H1 (cell line): Measurements from ENCODE around the gene CDK3. TPM values are rescaled to one million over a fixed set of nuclear protein-coding genes. Genes with fewer than 3 reads are reported as not detected.

ENCODE experiments used
- CTCF ChIA-PET: fragments of 300-600 bp; sonication (Branson Sonifier 250); formaldehyde crosslinking; loops from one replicate; lab custom pipeline; 2021; ENCODE audit not compliant: partially characterized antibody; lab: Charles Lee
- POLR2A ChIA-PET: fragments of 300-600 bp; sonication (Branson Sonifier 250); formaldehyde crosslinking; loops from one replicate; lab custom pipeline; 2021; ENCODE audit warnings: inconsistent platforms; ENCODE audit not compliant: partially characterized antibody; lab: Charles Lee
- DNase-seq, 2 experiments: peaks; one replicate each; pipeline versions ENCODE4 v3.0.0 to v3.0.0-alpha.2; 2010 to 2022; ENCODE audit warnings: low spot score in 2 of 2, low read depth in 1 of 2, mixed read lengths in 1 of 2
- FAIRE-seq: peaks from 2 replicates; lab custom pipeline; 2011; peaks lifted over from hg19 to GRCh38; lab: Jason Lieb, UNC
- H2AFZ ChIP-seq: 2 replicates; pipeline ENCODE4 v1.8.1; 2012; ENCODE audit warnings: low read length, inconsistent platforms
- H2AK5ac ChIP-seq: 2 replicates; pipeline ENCODE4 v1.6.1; 2013; ENCODE audit warnings: low read depth, low read length
- H2BK120ac ChIP-seq: replicated peaks from 2 replicates; pipeline ENCODE3; 2013; ENCODE audit warnings: low read depth, low read length, inconsistent platforms
- H2BK12ac ChIP-seq: 2 replicates; pipeline ENCODE4 v1.6.1; 2013; ENCODE audit warnings: low read depth, low read length
- H2BK15ac ChIP-seq: 2 replicates; pipeline ENCODE4 v1.6.1; 2013; ENCODE audit warnings: low read length
- H2BK20ac ChIP-seq: 2 replicates; pipeline ENCODE4 v1.6.1; 2013; ENCODE audit warnings: low read length
- H2BK5ac ChIP-seq: 2 replicates; pipeline ENCODE4 v1.6.1; 2013; ENCODE audit warnings: low read depth, low read length
- H3K14ac ChIP-seq: 2 replicates; pipeline ENCODE4 v1.6.1; 2013; ENCODE audit warnings: inconsistent platforms; ENCODE audit not compliant: insufficient read length
- H3K18ac ChIP-seq: 2 replicates; pipeline ENCODE4 v1.6.1; 2013; ENCODE audit warnings: low read length; ENCODE audit errors: extremely low read depth
- H3K23ac ChIP-seq: 2 replicates; pipeline ENCODE4 v1.6.1; 2013; ENCODE audit warnings: inconsistent platforms; ENCODE audit not compliant: insufficient read length
- H3K23me2 ChIP-seq: 2 replicates; pipeline ENCODE4 v1.6.1; 2013; ENCODE audit warnings: low read depth, low read length
- H3K27ac ChIP-seq: 2 replicates; pipeline ENCODE4 v1.6.1; 2011; ENCODE audit warnings: low read depth, low read length, inconsistent platforms
- H3K27me3 ChIP-seq, 4 experiments: replicated peaks in 1 of 4; 1 replicate in 1 of 4; 2 replicates in 3 of 4; pipeline versions ENCODE4 v1.6.1 to v1.8.1; 2011 to 2013; ENCODE audit warnings: low read length in 3 of 4, mild to moderate bottlenecking in 3 of 4, inconsistent platforms in 2 of 4, mixed read lengths in 2 of 4, moderate library complexity in 1 of 4; ENCODE audit not compliant: control insufficient read depth in 3 of 4, insufficient read depth in 3 of 4; ENCODE audit errors: extremely low read depth in 1 of 4
- H3K36me3 ChIP-seq, 4 experiments: 2 replicates each; pipeline versions ENCODE4 v1.6.1 to v1.8.1; 2011 to 2013; ENCODE audit warnings: mild to moderate bottlenecking in 4 of 4, low read length in 3 of 4, moderate library complexity in 2 of 4, control low read depth in 1 of 4, inconsistent platforms in 1 of 4; ENCODE audit not compliant: insufficient read depth in 4 of 4, control insufficient read depth in 2 of 4
- H3K4ac ChIP-seq: replicated peaks from 2 replicates; pipeline ENCODE3; 2013; ENCODE audit warnings: low read length, low read depth, mixed read lengths, inconsistent platforms; ENCODE audit not compliant: insufficient read length
- H3K4me1 ChIP-seq, 4 experiments: replicated peaks in 1 of 4; 1 replicate in 1 of 4; 2 replicates in 3 of 4; pipeline versions ENCODE4 v1.6.1 to v1.8.1; 2011 to 2013; ENCODE audit warnings: low read length in 3 of 4, inconsistent platforms in 2 of 4, mixed read lengths in 1 of 4; ENCODE audit not compliant: insufficient read depth in 4 of 4, control insufficient read depth in 3 of 4
- H3K4me2 ChIP-seq, 2 experiments: 2 replicates each; pipeline versions ENCODE4 v1.6.1 to v1.8.1; 2011 to 2013; ENCODE audit warnings: low read depth in 2 of 2, low read length in 2 of 2, control low read depth in 1 of 2, inconsistent platforms in 1 of 2, mild to moderate bottlenecking in 1 of 2; ENCODE audit not compliant: insufficient read depth in 1 of 2
- H3K4me3 ChIP-seq, 4 experiments: fragments of 200-600, 300-600 bp in 1 of 4; sonication (generic), shearing (Covaris generic), sonication (Bioruptor Twin) in 1 of 4; 2 replicates each; pipeline versions ENCODE4 v1.5.1 to v1.8.1; 2011 to 2016; ENCODE audit warnings: low read length in 4 of 4, low read depth in 3 of 4, control low read depth in 2 of 4, inconsistent platforms in 2 of 4, mild to moderate bottlenecking in 2 of 4, mixed read lengths in 1 of 4, moderate library complexity in 1 of 4; ENCODE audit not compliant: insufficient read depth in 2 of 4; ENCODE audit errors: extremely low read depth in 1 of 4
- H3K56ac ChIP-seq: replicated peaks from 2 replicates; pipeline ENCODE3; 2013; ENCODE audit warnings: low read depth, mild to moderate bottlenecking, mixed read lengths, low read length, inconsistent platforms; ENCODE audit not compliant: insufficient read length
- H3K79me1 ChIP-seq: 2 replicates; pipeline ENCODE4 v1.6.1; 2013; ENCODE audit warnings: low read depth, low read length, control low read depth
- H3K79me2 ChIP-seq, 2 experiments: 2 replicates each; pipeline versions ENCODE4 v1.6.1 to v1.8.1; 2012 to 2013; ENCODE audit warnings: low read length in 2 of 2, mild to moderate bottlenecking in 2 of 2, inconsistent platforms in 1 of 2; ENCODE audit not compliant: insufficient read depth in 2 of 2, control insufficient read depth in 1 of 2
- H3K9ac ChIP-seq, 4 experiments: replicated peaks in 1 of 4; 1 replicate in 1 of 4; 2 replicates in 3 of 4; pipeline versions ENCODE4 v1.6.1 to v1.8.1; 2011 to 2013; ENCODE audit warnings: low read depth in 3 of 4, low read length in 3 of 4, control low read depth in 2 of 4, mild to moderate bottlenecking in 2 of 4, moderate library complexity in 2 of 4, inconsistent platforms in 1 of 4; ENCODE audit errors: extremely low read depth in 1 of 4
- H3K9me3 ChIP-seq, 2 experiments: 2 replicates each; pipeline versions ENCODE4 v1.6.1 to v1.8.1; 2012 to 2013; ENCODE audit warnings: mild to moderate bottlenecking in 2 of 2, moderate library complexity in 2 of 2, control low read depth in 1 of 2, inconsistent platforms in 1 of 2, low read depth in 1 of 2, low read length in 1 of 2, mixed read lengths in 1 of 2; ENCODE audit not compliant: insufficient read depth in 2 of 2
- H4K20me1 ChIP-seq, 2 experiments: replicated peaks in 1 of 2; 2 replicates each; pipeline versions ENCODE3 to v1.8.1; 2011 to 2013; ENCODE audit warnings: inconsistent platforms in 2 of 2, low read length in 2 of 2, mild to moderate bottlenecking in 1 of 2; ENCODE audit not compliant: insufficient read depth in 2 of 2, control insufficient read depth in 1 of 2
- H4K5ac ChIP-seq: 2 replicates; pipeline ENCODE4 v1.6.1; 2013; ENCODE audit warnings: low read length, low read depth, mixed read lengths, inconsistent platforms; ENCODE audit not compliant: insufficient read length
- H4K8ac ChIP-seq: 2 replicates; pipeline ENCODE4 v1.8.0; 2013; ENCODE audit warnings: mild to moderate bottlenecking, moderate library complexity, low read length, inconsistent platforms; ENCODE audit not compliant: insufficient read depth; ENCODE audit errors: extremely low read depth
- H4K91ac ChIP-seq: replicated peaks from 2 replicates; pipeline ENCODE3; 2013; ENCODE audit warnings: low read length, mixed read lengths, inconsistent platforms; ENCODE audit not compliant: insufficient read length
- RFX5 ChIP-seq: IDR thresholded peaks from 2 replicates; pipeline ENCODE4 v1.6.1; 2011; ENCODE audit warnings: low read depth, low read length, improper control_type of control experiment, borderline replicate concordance
- WGBS, 2 experiments: shearing (Covaris generic) in 1 of 2; methylation state at CpG; one replicate each; pipeline versions ENCODE4 v1.1.6 to v1.1.7; 2013 to 2015; ENCODE audit warnings: low lambda C conversion rate in 2 of 2, mixed read lengths in 2 of 2, inconsistent platforms in 1 of 2, low coverage in 1 of 2, missing lambda C conversion rate in 1 of 2; ENCODE audit not compliant: insufficient replicate concordance in 2 of 2, insufficient coverage in 1 of 2, insufficient read length in 1 of 2; ENCODE audit errors: extremely low coverage in 1 of 2, missing lambda C conversion rate in 1 of 2; 5-methylcytosine and 5-hydroxymethylcytosine counted together
- polyA plus RNA-seq, 7 experiments: library from polyadenylated mRNA; depleted of rRNA in 3 of 7; stranded (reverse) in 5 of 7; unstranded in 2 of 7; fragments of >200 nt in 5 of 7; fragments of 200-250 nt in 2 of 7; gene quantifications; 1 replicate in 5 of 7; 2 replicates in 1 of 7; 4 replicates in 1 of 7; pipeline versions ENCODE4 v1.2.1 to v1.2.3, GENCODE V29; 2011 to 2013; ENCODE audit warnings: missing spikeins in 2 of 7, mixed read lengths in 2 of 7
- total RNA-seq: library from RNA; stranded (reverse); fragmentation: NEBNext Ultra II Directional; extraction: Animal tissue kit (Norgen Biotek cat#: 25700); gene quantifications from 2 replicates; pipeline ENCODE4 v1.2.1, GENCODE V29; 2021

CDK3 gene
- total and polyA plus RNA-seq, 2 of the 8 experiments (the other 6 are each of a cell fraction or from before 2014, with no cell fraction given), result 10.0 to 14.6 TPM

GRCh38 chr17:76018340-76018680 is 17.7 kb downstream of the CDK3 start:
- no peak overlapping the region for H3K9ac ChIP-seq
- H4K91ac ChIP-seq, result no peak overlapping the region
- no peak overlapping the region for H3K18ac ChIP-seq
- H3K9me3 ChIP-seq, result no peaks in the 10 kb centered on the region
- WGBS, 2 experiments, result 83% methylated on average over 11 of the region's 11 CpGs; no CpG with 5 or more reads in 1 of the 2 experiments
- CTCF ChIA-PET, result interaction anchor here (0.6 to 32.0 kb wide), 8 partner anchors 13 to 393 kb away, joined by 3 to 885 read pairs (median 7); partner anchors contain the start of genes CDK3, EVPL, MRPL38 and TRIM65
- H3K23me2 ChIP-seq, result no peaks in the 10 kb centered on the region
- no peaks in the 10 kb centered on the region for H3K79me1 ChIP-seq
- no peak overlapping the region for H3K27ac ChIP-seq
- POLR2A ChIA-PET, result interaction anchor here (1.0 to 1.9 kb wide), 3 partner anchors 11 to 62 kb away, joined by 3 to 6 read pairs (median 3); no protein-coding TSS in a partner anchor
- no peaks in the 10 kb centered on the region; a peak in 1 of 7 replicates for H3K27me3 ChIP-seq
- H2BK15ac ChIP-seq, result no peak overlapping the region
- 0 out of 2 replicates have a peak overlapping the region, but pooled peaks have one; percentile 45 for H4K8ac ChIP-seq
- no peak for FAIRE-seq
- H2BK5ac ChIP-seq, result no peak overlapping the region
- H2AFZ ChIP-seq, result no peak overlapping the region
- no peak overlapping the region for H3K4me2 ChIP-seq
- peaks cover 0 to 2% (median under 1%) of the 10 kb centered on the region in 4 experiments; a peak in 3 of 7 replicates for H3K4me1 ChIP-seq
- H4K20me1 ChIP-seq, result no peaks in the 10 kb centered on the region
- no peaks in the 10 kb centered on the region for H3K36me3 ChIP-seq
- H3K4me3 ChIP-seq, result no peak overlapping the region
- H2BK120ac ChIP-seq, result no peak overlapping the region
- H4K5ac ChIP-seq, result no peak overlapping the region
- H2BK12ac ChIP-seq, result no peak overlapping the region
- H3K23ac ChIP-seq, result no peak overlapping the region
- no peak for TF ChIP-seq RFX5
- no peaks in the 10 kb centered on the region for H3K79me2 ChIP-seq
- H3K14ac ChIP-seq, result no peak overlapping the region
- no peak for DNase-seq
- H3K56ac ChIP-seq, result no peak overlapping the region
- no peak overlapping the region for H2BK20ac ChIP-seq
- no peak overlapping the region for H2AK5ac ChIP-seq
- H3K4ac ChIP-seq, result no peak overlapping the region
